ENCODE measurements around the gene MEG3. TPM values are rescaled to one million over a fixed set of nuclear protein-coding genes. Genes with fewer than 3 reads are reported as not detected.

MEG3 gene
- total and polyA plus RNA-seq, 9 of the 15 experiments (the other 6 are each of a cell fraction or from before 2014, with no cell fraction given): 0.10 to 5.3 (median 1.0) TPM; not detected in 1

- no peaks in the 10 kb centered on the region for H4K20me1 ChIP-seq (replicated peaks; ENCODE audit: control insufficient read depth, insufficient read depth, low read length)
- peaks cover 4 to 21% of the 10 kb centered on the region in 2 experiments; a peak in 3 of 5 replicates for H3K4me1 ChIP-seq (replicated peaks in 1 of 2; ENCODE audit: control insufficient read depth in 2 of 2, insufficient read depth in 2 of 2, low read length in 2 of 2)
- ATAC-seq: peak; percentile 60; the same call in 2 of the 3 replicates
- no TSS peak for BruUV-seq (replicated peaks)
- no peak overlapping the region for H3K4me3 ChIP-seq
- H3K9ac ChIP-seq (ENCODE audit: insufficient read depth in 1 of 2, low read depth in 2 of 2, low read length in 2 of 2): no peak overlapping the region; a peak in 1 of 4 replicates
- H2AFZ ChIP-seq (ENCODE audit: low read depth, low read length): peak overlapping the region; percentile 74
- WGBS (ENCODE audit: insufficient coverage, low coverage, missing lambda C conversion rate): 23% methylated on average over 3 of the region's 4 CpGs
- FAIRE-seq: no peak
- no peaks in the 10 kb centered on the region for H3K9me1 ChIP-seq (ENCODE audit: control insufficient read depth, insufficient read depth, low read length)
- no peaks in the 10 kb centered on the region for H3K79me2 ChIP-seq (ENCODE audit: control insufficient read depth, insufficient read depth, low read length)
- peak; percentile 21; the same call in 1 of the 2 replicates for TF ChIP-seq ZNF316 (IDR thresholded peaks at IDR 0.05)
- TF ChIP-seq HNRNPH1 (optimal IDR thresholded peaks at IDR 0.05; ENCODE audit: low read depth, low read length): no peak
- H3K27ac ChIP-seq (ENCODE audit: extremely low read depth, low read depth, low read length): peak overlapping the region; percentile 52; the same call in 1 of the 3 replicates
- H3K4me2 ChIP-seq (ENCODE audit: insufficient read depth, low read length): no peak overlapping the region
- DNase-seq (ENCODE audit: extremely low read depth in 1 of 4, low spot score in 3 of 4): no peak
- ChIA-PET POLR2A (interaction anchor here (0.6 to 1.2 kb wide), 2 partner anchors 30 to 91 kb away, joined by 3 read pairs; no protein-coding TSS in a partner anchor), CTCF (ENCODE audit: low intra/inter-chr PET ratio) (no interaction called here)
- no peaks in the 10 kb centered on the region for H3K36me3 ChIP-seq (ENCODE audit: control insufficient read depth, insufficient read depth, low read length)
- in situ Hi-C loops (cut with MboI) (no loop called here), intact Hi-C loops (cut with micrococcal nuclease) (no loop called here)
- H3K27me3 ChIP-seq (ENCODE audit: control insufficient read depth in 2 of 2, insufficient read depth in 2 of 2, low read length in 2 of 2): no peaks in the 10 kb centered on the region
- no peaks in the 10 kb centered on the region for H3K9me3 ChIP-seq (replicated peaks; ENCODE audit: control insufficient read depth, insufficient read depth, low read depth, low read length)
These were observed 5.0 kb upstream of the MEG3 start for GRCh38 chr14:100820957-100821356.

- WGBS (ENCODE audit: insufficient coverage, low coverage, missing lambda C conversion rate): 73% methylated on average over 5 of the region's 7 CpGs
- DNase-seq (ENCODE audit: extremely low read depth in 1 of 4, low spot score in 3 of 4) (no peak), ATAC-seq (no peak), FAIRE-seq (no peak)
- ChIA-PET POLR2A (interaction anchor here (0.6 kb wide), 1 partner anchor 1385 kb away, joined by 3 read pairs; no protein-coding TSS in a partner anchor), CTCF (ENCODE audit: low intra/inter-chr PET ratio) (no interaction called here)
- in situ Hi-C loops (cut with MboI) (no loop called here), intact Hi-C loops (cut with micrococcal nuclease) (no loop called here)
- BruUV-seq (replicated peaks): no TSS peak
- Histone ChIP-seq H3K36me3 (ENCODE audit: control insufficient read depth, insufficient read depth, low read length) (no peaks in the 10 kb centered on the region), H3K27ac (ENCODE audit: extremely low read depth, low read depth, low read length) (no peak overlapping the region), H3K4me1 (replicated peaks in 1 of 2; ENCODE audit: control insufficient read depth in 2 of 2, insufficient read depth in 2 of 2, low read length in 2 of 2) (peaks cover 4 to 21% of the 10 kb centered on the region in 2 experiments; a peak in 3 of 5 replicates), H3K27me3 (ENCODE audit: control insufficient read depth in 2 of 2, insufficient read depth in 2 of 2, low read length in 2 of 2) (no peaks in the 10 kb centered on the region), H3K9me3 (replicated peaks; ENCODE audit: control insufficient read depth, insufficient read depth, low read depth, low read length) (no peaks in the 10 kb centered on the region; the same call in 1 of the 2 replicates), H4K20me1 (replicated peaks; ENCODE audit: control insufficient read depth, insufficient read depth, low read length) (no peaks in the 10 kb centered on the region), H3K9me1 (ENCODE audit: control insufficient read depth, insufficient read depth, low read length) (no peaks in the 10 kb centered on the region), H3K4me3 (no peak overlapping the region), H3K79me2 (ENCODE audit: control insufficient read depth, insufficient read depth, low read length) (no peaks in the 10 kb centered on the region), H3K4me2 (ENCODE audit: insufficient read depth, low read length) (no peak overlapping the region), H3K9ac (ENCODE audit: insufficient read depth in 1 of 2, low read depth in 2 of 2, low read length in 2 of 2) (no peak overlapping the region), H2AFZ (ENCODE audit: low read depth, low read length) (no peak overlapping the region)
- TF ChIP-seq SIN3A (IDR thresholded peaks at IDR 0.05; ENCODE audit: borderline replicate concordance in 2 of 2, control insufficient read depth in 1 of 2, low read depth in 2 of 2, low read length in 2 of 2) (no peak), POLR2G (IDR thresholded peaks at IDR 0.05; ENCODE audit: low read depth, low read length) (no peak), WHSC1 (IDR thresholded peaks at IDR 0.05; ENCODE audit: low read length) (no peak), ILF3 (IDR thresholded peaks at IDR 0.05; ENCODE audit: borderline replicate concordance) (no peak), ZNF263 (CRISPR knock-in tag; IDR thresholded peaks at IDR 0.05; ENCODE audit: borderline replicate concordance) (no peak), GABPA (tag; conservative IDR thresholded peaks at IDR 0.05; ENCODE audit: low read depth) (no peak), ZFP1 (CRISPR knock-in tag; IDR thresholded peaks at IDR 0.05) (no peak), ZMIZ1 (IDR thresholded peaks at IDR 0.05; ENCODE audit: low read depth in 2 of 2, low read length in 2 of 2) (no peak), BACH1 (tag; IDR thresholded peaks at IDR 0.05) (no peak), SP1 (CRISPR knock-in tag; IDR thresholded peaks at IDR 0.05) (no peak), CREM (IDR thresholded peaks at IDR 0.05; ENCODE audit: low read depth) (no peak)
These were observed 3.9 kb upstream of the MEG3 start for GRCh38 chr14:100822013-100822412.

Measured in K562 (cell line).